ENCODE results near the gene ORMDL2.

- TF ChIP-seq CTCF (IDR thresholded peaks at IDR 0.05) (no peak), POLR2A (IDR thresholded peaks at IDR 0.05) (no peak)
These were observed 15.2 kb downstream of the ORMDL2 start for GRCh38 chr12:55833056-55833455.

Measured in gastroesophageal sphincter (tissue), 3 donors.